ENCODE results near the gene TYW1.
"Not testable (repeated sequence)": the region's sequence is repeated elsewhere in the genome, so short reads cannot be mapped to it uniquely, and the experiment has no call there.

DNA sequence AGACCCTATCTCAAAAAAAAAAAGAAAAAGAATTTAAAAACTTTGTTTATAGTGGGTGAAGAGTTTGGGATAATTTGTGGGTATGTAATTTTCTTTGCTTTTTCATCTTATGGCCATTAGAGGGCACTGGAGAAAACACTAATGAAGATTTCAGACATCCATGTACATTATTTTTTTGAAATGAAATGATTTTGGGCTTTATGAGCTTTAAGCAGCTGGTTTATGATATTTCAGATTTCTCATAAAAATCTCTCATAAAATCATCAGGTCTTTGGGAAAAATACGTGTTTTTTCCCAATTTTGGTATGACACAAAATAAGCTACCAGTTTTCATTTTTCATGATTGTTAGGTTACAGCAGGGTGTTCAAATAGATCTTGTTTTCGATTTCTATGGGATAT, 44.2 kb downstream of the TYW1 start:
- TF ChIP-seq SP1 (IDR thresholded peaks at IDR 0.05); ARNT (IDR thresholded peaks at IDR 0.05); FOXM1 (IDR thresholded peaks at IDR 0.05; ENCODE audit: borderline replicate concordance); BHLHE40 (IDR thresholded peaks at IDR 0.05; ENCODE audit: borderline replicate concordance): not testable (repeated sequence)
